Nephron (organoid): ENCODE data around the gene XAB2.

Source experiments
- H3K27ac Mint-ChIP-seq, 3 experiments: 2 replicates each; pipeline ENCODE4 v1.8.0; 2020; ENCODE audit warnings: mixed read lengths in 3 of 3, mild to moderate bottlenecking in 2 of 3, moderate library complexity in 1 of 3
- H3K27me3 Mint-ChIP-seq: 2 replicates; pipeline ENCODE4 v1.8.0; 2021; ENCODE audit warnings: low read depth, mild to moderate bottlenecking, moderate library complexity, mixed read lengths
- H3K36me3 Mint-ChIP-seq: 2 replicates; pipeline ENCODE4 v1.8.0; 2020; ENCODE audit warnings: low read depth, mixed read lengths
- H3K4me1 Mint-ChIP-seq: 2 replicates; pipeline ENCODE4 v1.8.0; 2020; ENCODE audit warnings: mixed read lengths
- H3K4me3 Mint-ChIP-seq, 3 experiments: 2 replicates each; pipeline ENCODE4 v1.8.0; 2020; ENCODE audit warnings: mild to moderate bottlenecking in 3 of 3, mixed read lengths in 3 of 3, moderate library complexity in 2 of 3
- H3K9me3 Mint-ChIP-seq: 2 replicates; pipeline ENCODE4 v1.8.0; 2020; ENCODE audit warnings: mixed read lengths
- CTCF ChIP-seq, 3 experiments: fragments of 200-600 bp; sonication (generic); IDR thresholded peaks; one replicate each; pipeline ENCODE4 v1.5.0; 2021; ENCODE audit warnings: antibody characterized with exemption in 3 of 3; ENCODE audit not compliant: unreplicated experiment in 3 of 3

XAB2 gene

GRCh38 chr19:7619671-7620441 lies 9.5 kb downstream of the XAB2 start:
- Mint-ChIP-seq H3K4me3 (no peak overlapping the region), H3K27ac (no peak overlapping the region), H3K9me3 (no peaks in the 10 kb centered on the region), H3K27me3 (no peaks in the 10 kb centered on the region), H3K4me1 (no peaks in the 10 kb centered on the region), H3K36me3 (peaks cover 26% of the 10 kb centered on the region)
- no peak for TF ChIP-seq CTCF (IDR thresholded peaks at IDR 0.05; ENCODE audit: unreplicated experiment in 3 of 3)

- Mint-ChIP-seq H3K4me3 (no peak overlapping the region), H3K36me3 (peaks cover 26% of the 10 kb centered on the region), H3K9me3 (no peaks in the 10 kb centered on the region), H3K27ac (no peak overlapping the region), H3K4me1 (no peaks in the 10 kb centered on the region), H3K27me3 (no peaks in the 10 kb centered on the region)
- no peak for TF ChIP-seq CTCF (IDR thresholded peaks at IDR 0.05; ENCODE audit: unreplicated experiment in 3 of 3)
These were observed 10.4 kb downstream of the XAB2 start for GRCh38 chr19:7618771-7619510.

- Mint-ChIP-seq H3K4me1 (no peaks in the 10 kb centered on the region), H3K27ac (no peak overlapping the region), H3K27me3 (no peaks in the 10 kb centered on the region), H3K4me3 (no peak overlapping the region), H3K36me3 (peaks cover 26% of the 10 kb centered on the region), H3K9me3 (no peaks in the 10 kb centered on the region)
- TF ChIP-seq CTCF (IDR thresholded peaks at IDR 0.05; ENCODE audit: unreplicated experiment in 3 of 3) = no peak
These were observed 11.0 kb downstream of the XAB2 start for GRCh38 chr19:7618348-7618747.

- no peak overlapping the region for H3K4me3 Mint-ChIP-seq
- no peaks in the 10 kb centered on the region for H3K27me3 Mint-ChIP-seq
- no peak overlapping the region for H3K27ac Mint-ChIP-seq
- no peaks in the 10 kb centered on the region for H3K9me3 Mint-ChIP-seq
- H3K36me3 Mint-ChIP-seq = peaks cover 20% of the 10 kb centered on the region
- H3K4me1 Mint-ChIP-seq = no peaks in the 10 kb centered on the region
- TF ChIP-seq CTCF (IDR thresholded peaks at IDR 0.05; ENCODE audit: unreplicated experiment in 3 of 3) = no peak
These were observed 11.6 kb downstream of the XAB2 start for GRCh38 chr19:7617735-7618134.

GRCh38 chr19:7617172-7617571 lies 12.2 kb downstream of the XAB2 start:
- Mint-ChIP-seq H3K4me1 (no peaks in the 10 kb centered on the region), H3K27me3 (no peaks in the 10 kb centered on the region), H3K4me3 (no peak overlapping the region), H3K27ac (no peak overlapping the region), H3K36me3 (peaks cover 18% of the 10 kb centered on the region), H3K9me3 (no peaks in the 10 kb centered on the region)
- no peak for TF ChIP-seq CTCF (IDR thresholded peaks at IDR 0.05; ENCODE audit: unreplicated experiment in 3 of 3)
